WI38 (cell line): Measurements from ENCODE around the gene KIF5B.

Experiments used
- H3K4me3 ChIP-seq: 2 replicates; pipeline ENCODE4 v1.5.1; 2011; ENCODE audit warnings: low read depth, mild to moderate bottlenecking, control low read depth, low read length
- CTCF ChIP-seq: IDR thresholded peaks from 2 replicates; pipeline ENCODE4 v1.5.1; 2012; ENCODE audit warnings: low read depth, mild to moderate bottlenecking, control low read depth, low read length

KIF5B gene

GRCh38 chr10:32005050-32005449 lies 51.2 kb downstream of the KIF5B start:
- TF ChIP-seq CTCF = peak; percentile 49
- H3K4me3 ChIP-seq = no peak overlapping the region

GRCh38 chr10:32004161-32004591 lies 52.0 kb downstream of the KIF5B start:
- TF ChIP-seq CTCF = no peak
- no peak overlapping the region for H3K4me3 ChIP-seq

DNA sequence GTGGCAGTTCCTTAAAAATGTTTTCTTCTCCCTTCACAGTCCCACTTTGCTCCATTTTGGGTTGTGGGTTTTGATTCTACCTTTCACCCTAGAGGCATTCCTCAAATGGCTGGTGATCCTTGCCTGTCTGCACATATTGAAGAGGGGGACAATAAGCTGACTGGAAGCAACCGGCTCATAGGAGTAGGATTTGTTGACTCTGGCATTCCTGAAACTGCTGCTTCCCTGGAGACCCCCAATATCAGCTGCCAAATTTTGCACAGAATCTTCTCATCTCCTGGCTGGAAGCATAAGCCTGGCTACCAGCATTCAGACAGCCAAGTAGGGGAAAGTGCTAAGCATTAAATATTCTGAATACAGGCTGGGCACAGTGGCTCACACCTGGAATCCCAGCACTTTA lies 53.7 kb downstream of the KIF5B start:
- no peak for TF ChIP-seq CTCF
- no peak overlapping the region for H3K4me3 ChIP-seq

- no peak overlapping the region for H3K4me3 ChIP-seq
- TF ChIP-seq CTCF = no peak
Measured at GRCh38 chr10:32000937-32001336, 55.3 kb downstream of the KIF5B start.

DNA sequence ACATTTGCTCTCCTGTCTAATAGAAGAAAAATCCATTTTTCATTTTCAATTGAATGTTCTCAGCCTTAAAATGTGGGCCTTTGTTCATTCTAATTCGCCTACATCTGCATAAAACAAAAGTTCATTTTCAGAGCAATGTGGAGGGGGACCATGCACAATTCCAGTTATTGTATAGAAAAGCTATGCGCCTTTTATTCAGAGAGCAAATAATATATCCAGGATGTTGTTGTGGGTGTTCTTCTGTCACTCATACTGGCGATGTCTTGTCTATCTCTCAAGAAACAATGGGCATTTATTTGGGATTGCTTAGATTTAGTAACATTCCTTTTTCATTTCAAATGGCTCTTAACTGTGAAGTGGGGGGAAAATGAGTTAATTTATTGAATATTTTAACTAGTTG lies 56.4 kb downstream of the KIF5B start:
- TF ChIP-seq CTCF = no peak
- H3K4me3 ChIP-seq = no peak overlapping the region

GRCh38 chr10:31999070-31999660 lies 57.1 kb downstream of the KIF5B start:
- no peak for TF ChIP-seq CTCF
- no peak overlapping the region for H3K4me3 ChIP-seq

DNA sequence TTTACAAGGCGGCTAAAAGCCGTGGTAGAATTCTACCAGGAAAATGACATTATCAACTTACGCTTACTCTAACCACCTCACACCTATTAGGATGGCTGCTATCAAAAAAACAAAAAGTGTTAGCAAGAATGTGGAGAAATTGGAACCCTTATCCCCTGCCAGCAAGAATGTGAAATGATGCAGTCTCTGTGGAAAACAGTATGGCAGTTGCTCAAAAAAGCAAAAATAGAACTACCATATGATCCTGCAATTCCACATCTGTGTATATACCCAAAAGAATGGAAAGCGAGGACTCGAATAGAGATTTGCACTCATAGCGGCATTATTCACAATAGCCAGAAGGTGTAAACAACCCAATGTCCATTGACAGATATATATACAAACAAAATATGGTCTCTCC lies 61.3 kb downstream of the KIF5B start:
- TF ChIP-seq CTCF = no peak
- no peak overlapping the region for H3K4me3 ChIP-seq
